ENCODE measurements around the gene PTPRA. TPM values are rescaled to one million over a fixed set of nuclear protein-coding genes. Genes with fewer than 3 reads are reported as not detected.
"Not testable (repeated sequence)": the region's sequence is repeated elsewhere in the genome, so short reads cannot be mapped to it uniquely, and the experiment has no call there.

PTPRA gene
- total RNA-seq, 4 donors from 2014 or later, result 49.2 to 80.8 (median 60.4) TPM

GRCh38 chr20:3011752-3012151, 138.5 kb downstream of the PTPRA start:
- 91% methylated on average over 3 of the region's 3 CpGs for WGBS
- Histone ChIP-seq H3K27ac (replicated peaks in 1 of 4) (no peak overlapping the region), H3K36me3 (peaks cover 27 to 98% (median 56%) of the 10 kb centered on the region in 4 donors), H3K27me3 (no peaks in the 10 kb centered on the region), H3K4me1 (no peaks in the 10 kb centered on the region), H3K9me3 (no peaks in the 10 kb centered on the region), H3K4me3 (no peak overlapping the region)
- TF ChIP-seq CTCF (IDR thresholded peaks at IDR 0.05) (no peak), POLR2A (IDR thresholded peaks at IDR 0.05; ENCODE audit: low read depth) (no peak), POLR2AphosphoS5 (IDR thresholded peaks at IDR 0.05) (no peak), EP300 (IDR thresholded peaks at IDR 0.05) (no peak)
- no peak for DNase-seq (ENCODE audit: extremely low spot score)
- intact Hi-C loops (cut with DNase I), result no loop called here

GRCh38 chr20:3013771-3014170, 140.5 kb downstream of the PTPRA start:
- no peaks in the 10 kb centered on the region for H3K4me1 ChIP-seq
- intact Hi-C loops (cut with DNase I), result no loop called here
- no peaks in the 10 kb centered on the region for H3K27me3 ChIP-seq
- H3K4me3 ChIP-seq, result no peak overlapping the region
- WGBS, result 99% methylated on average over 5 of the region's 5 CpGs
- DNase-seq (ENCODE audit: extremely low spot score), result no peak
- no peaks in the 10 kb centered on the region for H3K9me3 ChIP-seq
- TF ChIP-seq POLR2AphosphoS5 (IDR thresholded peaks at IDR 0.05) (no peak), POLR2A (IDR thresholded peaks at IDR 0.05; ENCODE audit: low read depth) (no peak), EP300 (IDR thresholded peaks at IDR 0.05) (no peak)
- H3K27ac ChIP-seq (replicated peaks in 1 of 4), result no peak overlapping the region
- peaks cover 22 to 91% (median 49%) of the 10 kb centered on the region in 4 donors for H3K36me3 ChIP-seq

GRCh38 chr20:3014179-3014578, 140.9 kb downstream of the PTPRA start:
- no peak for DNase-seq (ENCODE audit: extremely low spot score)
- Histone ChIP-seq H3K36me3 (peaks cover 22 to 87% (median 47%) of the 10 kb centered on the region in 4 donors), H3K9me3 (no peaks in the 10 kb centered on the region), H3K4me3 (no peak overlapping the region), H3K27me3 (no peaks in the 10 kb centered on the region), H3K4me1 (no peaks in the 10 kb centered on the region), H3K27ac (replicated peaks in 1 of 4) (no peak overlapping the region)
- WGBS, result over 99% methylated on average over 7 of the region's 7 CpGs
- intact Hi-C loops (cut with DNase I), result no loop called here
- TF ChIP-seq POLR2A (IDR thresholded peaks at IDR 0.05; ENCODE audit: low read depth) (no peak), EP300 (IDR thresholded peaks at IDR 0.05) (no peak), CTCF (IDR thresholded peaks at IDR 0.05) (no peak)

- Histone ChIP-seq H3K4me1 (no peaks in the 10 kb centered on the region), H3K9me3 (no peaks in the 10 kb centered on the region), H3K27me3 (no peaks in the 10 kb centered on the region), H3K4me3 (no peak overlapping the region), H3K36me3 (peaks cover 21 to 82% (median 44%) of the 10 kb centered on the region in 4 donors), H3K27ac (replicated peaks in 1 of 4) (no peak overlapping the region)
- no peak for TF ChIP-seq EP300 (IDR thresholded peaks at IDR 0.05)
- TF ChIP-seq POLR2AphosphoS5 (IDR thresholded peaks at IDR 0.05), result no peak
- TF ChIP-seq CTCF (IDR thresholded peaks at IDR 0.05), result no peak
- TF ChIP-seq POLR2A (IDR thresholded peaks at IDR 0.05; ENCODE audit: low read depth), result no peak
- intact Hi-C loops (cut with DNase I), result no loop called here
- DNase-seq (ENCODE audit: extremely low spot score), result no peak
- WGBS, result 95% methylated on average over 3 of the region's 3 CpGs
Measured at GRCh38 chr20:3014662-3015061, 141.4 kb downstream of the PTPRA start.

- H3K9me3 ChIP-seq; H3K27ac ChIP-seq (replicated peaks in 1 of 4); H3K4me3 ChIP-seq; H3K4me1 ChIP-seq; intact Hi-C loops (cut with DNase I); DNase-seq (ENCODE audit: extremely low spot score); H3K27me3 ChIP-seq: not testable (repeated sequence)
- H3K36me3 ChIP-seq, result peaks cover 16 to 80% (median 44%) of the 10 kb centered on the region in 4 donors
- 95% methylated on average over 5 of the region's 5 CpGs for WGBS
Measured at GRCh38 chr20:3015302-3015701, 142.0 kb downstream of the PTPRA start.

GRCh38 chr20:3021327-3021726, 148.0 kb downstream of the PTPRA start:
- WGBS, result 93% methylated on average over 4 of the region's 4 CpGs
- no peak overlapping the region for H3K27ac ChIP-seq (replicated peaks in 1 of 4)
- no peak for TF ChIP-seq POLR2A (IDR thresholded peaks at IDR 0.05; ENCODE audit: low read depth)
- TF ChIP-seq POLR2AphosphoS5 (IDR thresholded peaks at IDR 0.05), result no peak
- no peak for TF ChIP-seq CTCF (IDR thresholded peaks at IDR 0.05)
- TF ChIP-seq EP300 (IDR thresholded peaks at IDR 0.05), result no peak
- H3K4me3 ChIP-seq, result no peak overlapping the region
- H3K4me1 ChIP-seq, result no peaks in the 10 kb centered on the region
- H3K27me3 ChIP-seq, result no peaks in the 10 kb centered on the region
- peaks cover 42 to 82% (median 75%) of the 10 kb centered on the region in 4 donors for H3K36me3 ChIP-seq
- intact Hi-C loops (cut with DNase I), result no loop called here
- no peak for DNase-seq (ENCODE audit: extremely low spot score)
- H3K9me3 ChIP-seq, result no peaks in the 10 kb centered on the region

All from esophagus muscularis mucosa (tissue), 4 donors.